H9 (cell line): ENCODE results near the gene TMEM131. TPM values are rescaled to one million over a fixed set of nuclear protein-coding genes. Genes with fewer than 3 reads are reported as not detected.

ENCODE experiments used
- DNase-seq: peaks from one replicate; pipeline ENCODE4 v3.0.0-alpha.2; 2017
- H2AFZ ChIP-seq: one replicate; pipeline ENCODE4 v1.6.1; 2013; ENCODE audit warnings: mild to moderate bottlenecking, low read length, control low read depth, moderate library complexity
- H2AK5ac ChIP-seq: 2 replicates; pipeline ENCODE4 v1.6.1; 2013; ENCODE audit warnings: low read length, control low read depth, mixed read lengths; ENCODE audit not compliant: insufficient read length
- H2BK120ac ChIP-seq: one replicate; pipeline ENCODE4 v1.6.1; 2013; ENCODE audit warnings: low read depth, mild to moderate bottlenecking, low read length, control low read depth, inconsistent platforms; ENCODE audit not compliant: poor library complexity, severe bottlenecking
- H2BK12ac ChIP-seq: 2 replicates; pipeline ENCODE4 v1.6.1; 2013; ENCODE audit warnings: low read length, control low read depth, mixed read lengths, low read depth; ENCODE audit not compliant: insufficient read length
- H2BK15ac ChIP-seq: 2 replicates; pipeline ENCODE4 v1.6.1; 2013; ENCODE audit warnings: low read depth, low read length, control low read depth
- H2BK20ac ChIP-seq: one replicate; pipeline ENCODE4 v1.6.1; 2013; ENCODE audit warnings: low read depth, mild to moderate bottlenecking, low read length, control low read depth, inconsistent platforms; ENCODE audit not compliant: poor library complexity, severe bottlenecking
- H2BK5ac ChIP-seq: 2 replicates; pipeline ENCODE4 v1.6.1; 2013; ENCODE audit warnings: low read length, control low read depth, mixed read lengths; ENCODE audit not compliant: insufficient read length
- H3K14ac ChIP-seq: 2 replicates; pipeline ENCODE4 v1.6.1; 2013; ENCODE audit warnings: low read length, control low read depth; ENCODE audit not compliant: insufficient read depth
- H3K18ac ChIP-seq: 2 replicates; pipeline ENCODE4 v1.6.1; 2013; ENCODE audit warnings: low read depth, mild to moderate bottlenecking, mixed read lengths, low read length, control low read depth; ENCODE audit not compliant: insufficient read length
- H3K23ac ChIP-seq: 2 replicates; pipeline ENCODE4 v1.6.1; 2013; ENCODE audit warnings: low read length, control low read depth, mixed read lengths, low read depth; ENCODE audit not compliant: insufficient read length
- H3K23me2 ChIP-seq: 2 replicates; pipeline ENCODE4 v1.6.1; 2013; ENCODE audit warnings: low read depth, mild to moderate bottlenecking, mixed read lengths, low read length, control low read depth; ENCODE audit not compliant: insufficient read length, poor library complexity, severe bottlenecking
- H3K27ac ChIP-seq: 2 replicates; pipeline ENCODE4 v1.5.1; 2013; ENCODE audit warnings: low read length, control low read depth, mixed read lengths, low read depth; ENCODE audit not compliant: insufficient read length
- H3K27me3 ChIP-seq: 2 replicates; pipeline ENCODE4 v1.6.1; 2013; ENCODE audit warnings: low read length, control low read depth, inconsistent platforms; ENCODE audit not compliant: insufficient read depth
- H3K4ac ChIP-seq: 2 replicates; pipeline ENCODE4 v1.6.1; 2013; ENCODE audit warnings: low read depth, mild to moderate bottlenecking, control low read depth, inconsistent platforms, low read length, moderate library complexity
- H3K4me1 ChIP-seq: 2 replicates; pipeline ENCODE4 v1.6.1; 2013; ENCODE audit warnings: low read length, control low read depth, inconsistent platforms; ENCODE audit not compliant: insufficient read depth
- H3K4me2 ChIP-seq: 2 replicates; pipeline ENCODE4 v1.6.1; 2013; ENCODE audit warnings: low read length, control low read depth, mixed read lengths; ENCODE audit not compliant: insufficient read length, insufficient read depth
- H3K56ac ChIP-seq: 2 replicates; pipeline ENCODE4 v1.6.1; 2013; ENCODE audit warnings: low read depth, mild to moderate bottlenecking, mixed read lengths, low read length, control low read depth; ENCODE audit not compliant: insufficient read length
- H3K79me1 ChIP-seq: 2 replicates; pipeline ENCODE4 v1.6.1; 2013; ENCODE audit warnings: low read depth, mild to moderate bottlenecking, moderate library complexity, low read length, control low read depth, inconsistent platforms; ENCODE audit not compliant: insufficient read depth, poor library complexity, severe bottlenecking
- H3K79me2 ChIP-seq: 2 replicates; pipeline ENCODE4 v1.6.1; 2013; ENCODE audit warnings: low read length, control low read depth, inconsistent platforms; ENCODE audit not compliant: insufficient read depth
- H3K9ac ChIP-seq: 2 replicates; pipeline ENCODE4 v1.6.1; 2013; ENCODE audit warnings: low read length, control low read depth, mixed read lengths; ENCODE audit not compliant: insufficient read length; ENCODE audit errors: extremely low read depth
- H3K9me3 ChIP-seq: one replicate; pipeline ENCODE4 v1.6.1; 2013; ENCODE audit warnings: low read depth, low read length, inconsistent platforms; ENCODE audit not compliant: control insufficient read depth
- H3T11ph ChIP-seq: one replicate; pipeline ENCODE4 v1.6.1; 2013; ENCODE audit warnings: mild to moderate bottlenecking, low read length, control low read depth, inconsistent platforms
- H4K20me1 ChIP-seq: one replicate; pipeline ENCODE4 v1.6.1; 2013; ENCODE audit not compliant: control insufficient read depth, insufficient read length, insufficient read depth
- H4K5ac ChIP-seq: 2 replicates; pipeline ENCODE4 v1.6.1; 2013; ENCODE audit warnings: low read depth, mild to moderate bottlenecking, mixed read lengths, low read length, control low read depth; ENCODE audit not compliant: insufficient read length
- H4K8ac ChIP-seq: replicated peaks from 2 replicates; pipeline ENCODE4 v1.6.1; 2013; ENCODE audit warnings: low read length, control low read depth, mixed read lengths, low read depth; ENCODE audit not compliant: insufficient read length
- H4K91ac ChIP-seq: 2 replicates; pipeline ENCODE4 v1.6.1; 2013; ENCODE audit warnings: low read depth, mild to moderate bottlenecking, moderate library complexity, mixed read lengths, low read length, control low read depth; ENCODE audit not compliant: insufficient read length
- H3K27ac Mint-ChIP-seq, 3 experiments: 2 replicates in 2 of 3; 3 replicates in 1 of 3; pipeline ENCODE4 v1.8.0; 2020 to 2021; ENCODE audit warnings: mixed read lengths in 3 of 3, mild to moderate bottlenecking in 1 of 3, moderate library complexity in 1 of 3
- H3K27me3 Mint-ChIP-seq: 2 replicates; pipeline ENCODE4 v1.8.0; 2021; ENCODE audit warnings: low read depth, mild to moderate bottlenecking, moderate library complexity, mixed read lengths
- H3K36me3 Mint-ChIP-seq, 3 experiments: 2 replicates in 2 of 3; 3 replicates in 1 of 3; pipeline ENCODE4 v1.8.0; 2020 to 2021; ENCODE audit warnings: low read depth in 3 of 3, mixed read lengths in 3 of 3; ENCODE audit not compliant: insufficient read depth in 1 of 3
- H3K4me1 Mint-ChIP-seq, 2 experiments: 2 replicates each; pipeline ENCODE4 v1.8.0; 2020; ENCODE audit warnings: mixed read lengths in 2 of 2
- H3K4me3 Mint-ChIP-seq, 2 experiments: 2 replicates in 1 of 2; 3 replicates in 1 of 2; pipeline ENCODE4 v1.8.0; 2020 to 2021; ENCODE audit warnings: mild to moderate bottlenecking in 2 of 2, mixed read lengths in 2 of 2, moderate library complexity in 1 of 2
- H3K9me3 Mint-ChIP-seq, 2 experiments: 2 replicates in 1 of 2; 3 replicates in 1 of 2; pipeline ENCODE4 v1.8.0; 2020; ENCODE audit warnings: mild to moderate bottlenecking in 2 of 2, mixed read lengths in 2 of 2, moderate library complexity in 1 of 2
- WGBS: extraction: QIAGEN DNeasy Blood & Tissue Kit; methylation state at CpG from one replicate; pipeline ENCODE4 v1.1.7; 2013; ENCODE audit warnings: missing lambda C conversion rate, low lambda C conversion rate, mixed read lengths; ENCODE audit not compliant: insufficient read length; ENCODE audit errors: extremely low coverage; 5-methylcytosine and 5-hydroxymethylcytosine counted together
- total RNA-seq: library from RNA; stranded (reverse); gene quantifications from 2 replicates; pipeline ENCODE4 v1.2.1, GENCODE V29; 2021
- TF ChIP-seq, protein P1 (sequence below): fragments of 200-600 bp; sonication (generic); conservative IDR thresholded peaks from 3 replicates; pipeline ENCODE4 v1.8.0; 2021; ENCODE audit warnings: antibody characterized with exemption, mild to moderate bottlenecking

Gene TMEM131
- total RNA-seq, 1 experiment from 2014 or later = 20.9 TPM

- Mint-ChIP-seq H3K9me3 (no peaks in the 10 kb centered on the region), H3K36me3 (peaks cover 5 to 30% (median 21%) of the 10 kb centered on the region in 3 experiments; a peak in 6 of 7 replicates), H3K27ac (no peak overlapping the region), H3K4me3 (no peak overlapping the region), H3K27me3 (peaks cover 9% of the 10 kb centered on the region; the same call in 1 of the 2 replicates), H3K4me1 (peaks cover 25 to 26% of the 10 kb centered on the region in 2 experiments)
- no peak overlapping the region for H3K14ac ChIP-seq
- H2BK5ac ChIP-seq = no peak overlapping the region
- no CpG with 5 or more reads among the region's 11 CpGs for WGBS
- H2BK12ac ChIP-seq = no peak overlapping the region
- no peaks in the 10 kb centered on the region for H3K27me3 ChIP-seq
- no peak for DNase-seq
- H3K27ac ChIP-seq = no peak overlapping the region
- no peaks in the 10 kb centered on the region for H4K20me1 ChIP-seq
- no peak overlapping the region for H3K4me2 ChIP-seq
- no peaks in the 10 kb centered on the region for H3K23me2 ChIP-seq
- TF ChIP-seq, protein P1, sequence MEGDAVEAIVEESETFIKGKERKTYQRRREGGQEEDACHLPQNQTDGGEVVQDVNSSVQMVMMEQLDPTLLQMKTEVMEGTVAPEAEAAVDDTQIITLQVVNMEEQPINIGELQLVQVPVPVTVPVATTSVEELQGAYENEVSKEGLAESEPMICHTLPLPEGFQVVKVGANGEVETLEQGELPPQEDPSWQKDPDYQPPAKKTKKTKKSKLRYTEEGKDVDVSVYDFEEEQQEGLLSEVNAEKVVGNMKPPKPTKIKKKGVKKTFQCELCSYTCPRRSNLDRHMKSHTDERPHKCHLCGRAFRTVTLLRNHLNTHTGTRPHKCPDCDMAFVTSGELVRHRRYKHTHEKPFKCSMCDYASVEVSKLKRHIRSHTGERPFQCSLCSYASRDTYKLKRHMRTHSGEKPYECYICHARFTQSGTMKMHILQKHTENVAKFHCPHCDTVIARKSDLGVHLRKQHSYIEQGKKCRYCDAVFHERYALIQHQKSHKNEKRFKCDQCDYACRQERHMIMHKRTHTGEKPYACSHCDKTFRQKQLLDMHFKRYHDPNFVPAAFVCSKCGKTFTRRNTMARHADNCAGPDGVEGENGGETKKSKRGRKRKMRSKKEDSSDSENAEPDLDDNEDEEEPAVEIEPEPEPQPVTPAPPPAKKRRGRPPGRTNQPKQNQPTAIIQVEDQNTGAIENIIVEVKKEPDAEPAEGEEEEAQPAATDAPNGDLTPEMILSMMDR = no peak
- H4K5ac ChIP-seq = no peak overlapping the region
- no peak overlapping the region for H2AFZ ChIP-seq
- no peak overlapping the region for H2BK120ac ChIP-seq
- H3K9me3 ChIP-seq = no peaks in the 10 kb centered on the region
- no peak overlapping the region for H3K4ac ChIP-seq
- H3K9ac ChIP-seq = no peak overlapping the region
- H3K79me1 ChIP-seq = no peaks in the 10 kb centered on the region
- H3K79me2 ChIP-seq = no peaks in the 10 kb centered on the region
- no peak overlapping the region for H2AK5ac ChIP-seq
- H3K23ac ChIP-seq = no peak overlapping the region
- no peak overlapping the region for H2BK20ac ChIP-seq
- no peak overlapping the region for H3K18ac ChIP-seq
- H3T11ph ChIP-seq = no peak overlapping the region
- H2BK15ac ChIP-seq = no peak overlapping the region
- H3K56ac ChIP-seq = no peak overlapping the region
- H4K91ac ChIP-seq = no peak overlapping the region
- H4K8ac ChIP-seq = no peak overlapping the region
- H3K4me1 ChIP-seq = peaks cover 6% of the 10 kb centered on the region; the same call in 1 of the 2 replicates
Observed at GRCh38 chr2:97775074-97775473, 220.7 kb downstream of the TMEM131 start.
